RWPE2 (cell line): ENCODE results near the gene IFT88.

ENCODE experiments used
- ATAC-seq: fragments of 200-7000 bp; cut with Tn5 transposase; 3 replicates; pipeline ENCODE4 v1.9.1; 2021; ENCODE audit warnings: low read depth
- DNase-seq: peaks from one replicate; pipeline ENCODE4 v3.0.0-alpha.2; 2020; ENCODE audit warnings: low spot score
- H3K27ac ChIP-seq: fragments of 450-650 bp; 2 replicates; pipeline ENCODE4 v1.5.1; 2017; ENCODE audit warnings: mild to moderate bottlenecking; ENCODE audit not compliant: poor library complexity, severe bottlenecking
- H3K27me3 ChIP-seq: fragments of 250-450 bp; sonication (Bioruptor Pico); 2 replicates; pipeline ENCODE4 v1.5.1; 2021; ENCODE audit warnings: mild to moderate bottlenecking, moderate library complexity; ENCODE audit not compliant: insufficient read depth, poor library complexity, severe bottlenecking
- H3K36me3 ChIP-seq: fragments of 250-450 bp; sonication (Bioruptor Pico); 2 replicates; pipeline ENCODE4 v1.5.1; 2020; ENCODE audit warnings: low read depth, mild to moderate bottlenecking, moderate library complexity
- H3K4me1 ChIP-seq: fragments of 250-450 bp; sonication (Bioruptor Pico); 2 replicates; pipeline ENCODE4 v1.5.1; 2021; ENCODE audit warnings: mild to moderate bottlenecking, moderate library complexity; ENCODE audit not compliant: insufficient read depth, poor library complexity, severe bottlenecking
- H3K4me3 ChIP-seq: fragments of 250-450 bp; sonication (Bioruptor Pico); 2 replicates; pipeline ENCODE4 v1.5.1; 2021; ENCODE audit warnings: mild to moderate bottlenecking, moderate library complexity; ENCODE audit not compliant: severe bottlenecking
- H3K9me3 ChIP-seq: fragments of 250-450 bp; sonication (Bioruptor Pico); 2 replicates; pipeline ENCODE4 v1.5.1; 2021; ENCODE audit warnings: mild to moderate bottlenecking, moderate library complexity; ENCODE audit not compliant: severe bottlenecking
- CTCF ChIP-seq: fragments of 450-650 bp; IDR thresholded peaks from one replicate; pipeline ENCODE4 v1.5.1; 2017; ENCODE audit warnings: mild to moderate bottlenecking, moderate library complexity; ENCODE audit not compliant: poor library complexity, severe bottlenecking

IFT88 gene

GRCh38 chr13:20691616-20692015 is 124.7 kb downstream of the IFT88 start:
- Histone ChIP-seq H3K27me3 (no peaks in the 10 kb centered on the region), H3K9me3 (no peaks in the 10 kb centered on the region), H3K27ac (no peak overlapping the region), H3K4me1 (no peaks in the 10 kb centered on the region), H3K36me3 (no peaks in the 10 kb centered on the region), H3K4me3 (no peak overlapping the region)
- no peak for TF ChIP-seq CTCF
- DNase-seq (no peak), ATAC-seq (no peak)

GRCh38 chr13:20696073-20696472 is 129.1 kb downstream of the IFT88 start:
- no peak for ATAC-seq

GRCh38 chr13:20699715-20700114 is 132.8 kb downstream of the IFT88 start:
- Histone ChIP-seq H3K27me3 (no peaks in the 10 kb centered on the region), H3K27ac (no peak overlapping the region), H3K36me3 (no peaks in the 10 kb centered on the region), H3K9me3 (no peaks in the 10 kb centered on the region), H3K4me1 (no peaks in the 10 kb centered on the region), H3K4me3 (no peak overlapping the region)
- ATAC-seq, result no peak
- DNase-seq, result no peak
- TF ChIP-seq CTCF, result no peak

More at GRCh38 chr13:20696073-20696472, 129.1 kb downstream of the IFT88 start:
- H3K9me3 ChIP-seq, result no peaks in the 10 kb centered on the region
- TF ChIP-seq CTCF, result no peak
- no peak overlapping the region for H3K4me3 ChIP-seq
- H3K4me1 ChIP-seq, result no peaks in the 10 kb centered on the region
- no peak overlapping the region for H3K27ac ChIP-seq
- no peaks in the 10 kb centered on the region for H3K27me3 ChIP-seq
- H3K36me3 ChIP-seq, result no peaks in the 10 kb centered on the region
- DNase-seq, result no peak

- H3K9me3 ChIP-seq, result no peaks in the 10 kb centered on the region
- no peaks in the 10 kb centered on the region for H3K36me3 ChIP-seq
- TF ChIP-seq CTCF, result no peak
- ATAC-seq (no peak), DNase-seq (no peak)
- no peak overlapping the region for H3K27ac ChIP-seq
- no peak overlapping the region for H3K4me3 ChIP-seq
- no peaks in the 10 kb centered on the region for H3K27me3 ChIP-seq
- H3K4me1 ChIP-seq, result no peaks in the 10 kb centered on the region
Measured at GRCh38 chr13:20700288-20700687, 133.3 kb downstream of the IFT88 start.

- Histone ChIP-seq H3K4me3 (no peak overlapping the region), H3K36me3 (no peaks in the 10 kb centered on the region), H3K27ac (no peak overlapping the region), H3K4me1 (no peaks in the 10 kb centered on the region), H3K27me3 (no peaks in the 10 kb centered on the region), H3K9me3 (no peaks in the 10 kb centered on the region)
- DNase-seq, result no peak
- no peak for TF ChIP-seq CTCF
- no peak for ATAC-seq
Measured at GRCh38 chr13:20701461-20701860, 134.5 kb downstream of the IFT88 start.
